Tibial nerve (tissue), 4 donors: ENCODE measurements around the gene SYT1. TPM values are rescaled to one million over a fixed set of nuclear protein-coding genes. Genes with fewer than 3 reads are reported as not detected.

Experiments
- DNase-seq, 2 donors: peaks; one replicate each; pipeline ENCODE4 v3.0.0-alpha.2; 2019; ENCODE audit warnings: low spot score in 2 of 2
- H3K27ac ChIP-seq, 4 donors: fragments of 200-600 bp; sonication (generic) in 3 of 4; one replicate each; pipeline ENCODE4 v1.5.1; 2017 to 2019; ENCODE audit warnings: mild to moderate bottlenecking in 1 of 4
- H3K27me3 ChIP-seq, 2 donors: fragments of 200-600 bp; sonication (generic) in 1 of 2; one replicate each; pipeline versions ENCODE4 v1.5.1 to v1.6.0; 2017 to 2019
- H3K36me3 ChIP-seq, 3 donors: fragments of 200-600 bp; sonication (generic); one replicate each; pipeline ENCODE4 v1.5.1; 2018 to 2019
- H3K4me1 ChIP-seq, 4 donors: fragments of 200-600 bp; sonication (generic) in 3 of 4; one replicate each; pipeline ENCODE4 v1.5.1; 2017 to 2019
- H3K4me3 ChIP-seq, 4 donors: fragments of 200-600 bp; sonication (generic) in 3 of 4; one replicate each; pipeline ENCODE4 v1.5.1; 2017 to 2019; ENCODE audit warnings: mild to moderate bottlenecking in 1 of 4, moderate library complexity in 1 of 4
- H3K9me3 ChIP-seq, 4 donors: fragments of 200-600 bp; sonication (generic) in 3 of 4; one replicate each; pipeline ENCODE4 v1.5.1; 2017 to 2019
- CTCF ChIP-seq, 5 experiments: fragments of 200-600 bp in 3 of 5; fragments of 450-650 bp in 2 of 5; sonication (generic) in 3 of 5; IDR thresholded peaks; one replicate each; pipeline ENCODE4 v1.5.1; 2016 to 2019; ENCODE audit warnings: antibody characterized with exemption in 5 of 5, mild to moderate bottlenecking in 3 of 5, moderate library complexity in 2 of 5
- EP300 ChIP-seq, 2 donors: sonication (generic); formaldehyde crosslinking; IDR thresholded peaks; one replicate each; pipeline ENCODE4 v1.6.1; 2017; ENCODE audit warnings: antibody characterized with exemption in 2 of 2, mild to moderate bottlenecking in 1 of 2
- POLR2A ChIP-seq, 2 donors: fragments of 450-650 bp; IDR thresholded peaks; one replicate each; pipeline ENCODE4 v1.6.1; 2017; ENCODE audit warnings: antibody characterized with exemption in 2 of 2, mild to moderate bottlenecking in 2 of 2, moderate library complexity in 2 of 2
- WGBS, 2 donors: methylation state at CpG; one replicate each; pipeline ENCODE4 v1.1.5; 2018; 5-methylcytosine and 5-hydroxymethylcytosine counted together
- total RNA-seq, 4 donors: library from RNA; depleted of rRNA; stranded (reverse); fragments of >200 nt; gene quantifications; one replicate each; pipeline ENCODE4 v1.1.0, GENCODE V29; 2016

SYT1 gene
- total RNA-seq, 4 donors from 2014 or later, result 1.8 to 10.3 (median 4.7) TPM

GRCh38 chr12:79397609-79398008, 533.0 kb downstream of the SYT1 start:
- Histone ChIP-seq H3K9me3 (no peaks in the 10 kb centered on the region), H3K36me3 (no peaks in the 10 kb centered on the region), H3K4me3 (no peak overlapping the region), H3K27me3 (no peaks in the 10 kb centered on the region), H3K4me1 (no peaks in the 10 kb centered on the region), H3K27ac (no peak overlapping the region)
- TF ChIP-seq POLR2A (IDR thresholded peaks at IDR 0.05) (no peak), EP300 (IDR thresholded peaks at IDR 0.05) (no peak), CTCF (IDR thresholded peaks at IDR 0.05) (no peak)
- 79 to 83% methylated on average over 2 of the region's 2 CpGs for WGBS, 2 donors
- no peak for DNase-seq

- no peak for TF ChIP-seq POLR2A (IDR thresholded peaks at IDR 0.05)
- TF ChIP-seq CTCF (IDR thresholded peaks at IDR 0.05), result no peak
- TF ChIP-seq EP300 (IDR thresholded peaks at IDR 0.05), result no peak
- DNase-seq, result no peak
- WGBS, 2 donors, result 87 to 88% methylated on average over 3 of the region's 3 CpGs
- no peak overlapping the region for H3K4me3 ChIP-seq
- H3K27ac ChIP-seq, result no peak overlapping the region
- no peaks in the 10 kb centered on the region for H3K36me3 ChIP-seq
- no peaks in the 10 kb centered on the region for H3K27me3 ChIP-seq
- H3K4me1 ChIP-seq, result no peaks in the 10 kb centered on the region
- no peaks in the 10 kb centered on the region for H3K9me3 ChIP-seq
Observed at GRCh38 chr12:79400481-79400880, 535.9 kb downstream of the SYT1 start.

- no peak overlapping the region for H3K27ac ChIP-seq
- H3K27me3 ChIP-seq, result no peaks in the 10 kb centered on the region
- DNase-seq, result no peak
- no peak for TF ChIP-seq EP300 (IDR thresholded peaks at IDR 0.05)
- no peak for TF ChIP-seq POLR2A (IDR thresholded peaks at IDR 0.05)
- no peak for TF ChIP-seq CTCF (IDR thresholded peaks at IDR 0.05)
- no peaks in the 10 kb centered on the region for H3K4me1 ChIP-seq
- H3K36me3 ChIP-seq, result no peaks in the 10 kb centered on the region
- WGBS, 2 donors, result 59 to 65% methylated on average over 2 of the region's 2 CpGs
- H3K9me3 ChIP-seq, result no peaks in the 10 kb centered on the region
- H3K4me3 ChIP-seq, result no peak overlapping the region
Observed at GRCh38 chr12:79402606-79403005, 538.0 kb downstream of the SYT1 start.

GRCh38 chr12:79406993-79407392, 542.4 kb downstream of the SYT1 start:
- Histone ChIP-seq H3K27ac (no peak overlapping the region), H3K27me3 (no peaks in the 10 kb centered on the region), H3K4me3 (no peak overlapping the region), H3K4me1 (peaks cover 0 to 20% (median 0%) of the 10 kb centered on the region in 4 donors), H3K9me3 (no peaks in the 10 kb centered on the region), H3K36me3 (no peaks in the 10 kb centered on the region)
- no peak for DNase-seq
- 86 to 95% methylated on average over 1 of the region's 1 CpG for WGBS, 2 donors
- TF ChIP-seq EP300 (IDR thresholded peaks at IDR 0.05), result no peak

- H3K4me3 ChIP-seq, result no peak overlapping the region
- 58% methylated on average over 6 of the region's 6 CpGs for WGBS, 2 donors
- H3K27me3 ChIP-seq, result no peaks in the 10 kb centered on the region
- no peaks in the 10 kb centered on the region for H3K9me3 ChIP-seq
- peak in 1 of 2 donors; percentile 23 for DNase-seq
- TF ChIP-seq CTCF (IDR thresholded peaks at IDR 0.05), result peak; percentile 32 to 61 (median 37)
- no peak for TF ChIP-seq POLR2A (IDR thresholded peaks at IDR 0.05)
- TF ChIP-seq EP300 (IDR thresholded peaks at IDR 0.05), result no peak
- H3K27ac ChIP-seq, result peak overlapping the region in 1 of 4 donors; percentile 40
- peaks cover 0 to 20% (median 0%) of the 10 kb centered on the region in 4 donors for H3K4me1 ChIP-seq
- no peaks in the 10 kb centered on the region for H3K36me3 ChIP-seq
Observed at GRCh38 chr12:79407671-79408622, 543.4 kb downstream of the SYT1 start.
